NCI-H2196 treated with DMSO at 0.1 percent for 48 hours (cell line): ENCODE results near the gene ZNF576.
"Not testable (repeated sequence)": the region's sequence is repeated elsewhere in the genome, so short reads cannot be mapped to it uniquely, and the experiment has no call there.

ENCODE experiments used
- DNase-seq: peaks from one replicate; lab custom pipeline; 2025; ENCODE audit not compliant: unreplicated experiment; lab: John Stamatoyannopoulos, UW

The ZNF576 gene

DNA sequence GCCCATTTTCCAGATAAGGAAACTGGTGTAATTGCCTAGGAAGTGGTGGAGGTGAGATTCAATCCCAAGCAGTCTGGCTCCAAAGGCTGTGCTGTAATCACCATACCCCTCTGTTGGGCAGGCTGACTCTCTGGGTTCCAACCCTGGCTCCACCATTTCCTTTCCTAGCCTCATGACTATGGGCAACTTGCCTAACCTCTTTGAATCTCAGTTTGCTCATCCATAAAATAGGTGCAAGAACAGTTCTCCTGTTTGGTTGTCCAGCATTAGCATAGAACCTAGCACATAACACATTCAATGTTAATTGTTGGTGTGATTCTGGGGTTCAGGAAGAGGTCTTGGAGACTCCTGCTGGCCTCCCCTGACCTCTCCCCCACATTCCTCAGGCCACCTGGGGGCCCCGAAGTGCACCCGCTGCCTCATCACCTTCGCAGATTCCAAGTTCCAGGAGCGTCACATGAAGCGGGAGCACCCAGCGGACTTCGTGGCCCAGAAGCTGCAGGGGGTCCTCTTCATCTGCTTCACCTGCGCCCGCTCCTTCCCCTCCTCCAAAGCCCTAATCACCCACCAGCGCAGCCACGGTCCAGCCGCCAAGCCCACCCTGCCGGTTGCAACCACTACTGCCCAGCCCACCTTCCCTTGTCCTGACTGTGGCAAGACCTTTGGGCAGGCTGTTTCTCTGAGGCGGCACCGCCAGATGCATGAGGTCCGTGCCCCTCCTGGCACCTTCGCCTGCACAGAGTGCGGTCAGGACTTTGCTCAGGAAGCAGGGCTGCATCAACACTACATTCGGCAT lies 2.2 kb downstream of the ZNF576 start:
- no peak for DNase-seq

GRCh38 chr19:43599635-43600295 lies 3.4 kb downstream of the ZNF576 start:
- DNase-seq = no peak

DNA sequence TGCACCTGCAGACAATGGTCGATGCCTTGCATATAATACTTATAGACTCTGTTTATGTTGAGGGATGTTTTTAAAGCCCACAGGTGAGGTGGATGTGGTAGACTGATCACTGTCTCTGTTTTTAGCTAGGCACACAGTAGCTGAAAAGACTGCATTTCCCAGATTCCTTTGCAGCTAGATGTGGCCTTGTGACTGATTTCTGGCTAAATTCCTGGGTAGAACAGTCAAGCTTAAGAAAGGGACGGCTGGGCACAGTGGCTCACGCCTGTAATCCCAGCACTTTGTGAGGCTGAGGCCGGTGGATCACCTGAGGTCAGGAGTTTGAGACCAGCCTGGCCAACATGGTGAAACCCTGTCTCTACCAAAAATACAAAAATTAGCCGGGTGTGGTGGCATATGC lies 3.9 kb downstream of the ZNF576 start:
- not testable (repeated sequence) for DNase-seq

GRCh38 chr19:43605875-43606568 lies 9.6 kb downstream of the ZNF576 start:
- DNase-seq = no peak

DNA sequence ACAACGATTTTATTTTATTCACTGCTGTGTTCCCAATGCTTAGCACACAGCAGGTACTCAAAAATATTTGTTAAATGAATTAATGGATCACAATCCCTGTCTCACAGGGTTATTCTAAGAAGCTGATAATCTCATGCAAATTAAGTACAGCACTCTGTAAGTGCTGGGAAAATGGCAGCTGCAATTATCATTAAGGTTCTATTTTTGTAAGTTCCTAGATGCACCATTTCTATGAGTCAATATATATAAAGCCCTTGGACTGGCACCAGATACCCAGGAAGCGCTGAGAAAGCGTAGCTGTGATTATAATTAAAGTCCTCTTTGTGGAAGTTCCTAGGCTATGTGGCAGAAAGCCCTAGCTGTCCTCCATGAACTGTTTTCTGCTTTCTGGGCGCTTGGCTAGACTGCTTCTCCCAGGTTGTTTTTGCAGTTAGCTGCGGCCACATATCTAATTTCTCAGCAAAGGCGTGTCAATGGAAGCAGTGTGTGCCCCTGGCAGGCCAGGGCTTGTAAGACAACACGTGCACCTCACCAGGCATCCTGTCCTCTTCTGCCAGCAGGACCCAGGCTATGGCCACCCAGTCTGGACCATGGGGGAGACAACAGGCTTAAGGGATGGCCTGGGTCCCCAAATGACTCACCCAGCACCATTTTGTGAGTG lies 10.3 kb downstream of the ZNF576 start:
- peak; percentile 61 for DNase-seq

DNA sequence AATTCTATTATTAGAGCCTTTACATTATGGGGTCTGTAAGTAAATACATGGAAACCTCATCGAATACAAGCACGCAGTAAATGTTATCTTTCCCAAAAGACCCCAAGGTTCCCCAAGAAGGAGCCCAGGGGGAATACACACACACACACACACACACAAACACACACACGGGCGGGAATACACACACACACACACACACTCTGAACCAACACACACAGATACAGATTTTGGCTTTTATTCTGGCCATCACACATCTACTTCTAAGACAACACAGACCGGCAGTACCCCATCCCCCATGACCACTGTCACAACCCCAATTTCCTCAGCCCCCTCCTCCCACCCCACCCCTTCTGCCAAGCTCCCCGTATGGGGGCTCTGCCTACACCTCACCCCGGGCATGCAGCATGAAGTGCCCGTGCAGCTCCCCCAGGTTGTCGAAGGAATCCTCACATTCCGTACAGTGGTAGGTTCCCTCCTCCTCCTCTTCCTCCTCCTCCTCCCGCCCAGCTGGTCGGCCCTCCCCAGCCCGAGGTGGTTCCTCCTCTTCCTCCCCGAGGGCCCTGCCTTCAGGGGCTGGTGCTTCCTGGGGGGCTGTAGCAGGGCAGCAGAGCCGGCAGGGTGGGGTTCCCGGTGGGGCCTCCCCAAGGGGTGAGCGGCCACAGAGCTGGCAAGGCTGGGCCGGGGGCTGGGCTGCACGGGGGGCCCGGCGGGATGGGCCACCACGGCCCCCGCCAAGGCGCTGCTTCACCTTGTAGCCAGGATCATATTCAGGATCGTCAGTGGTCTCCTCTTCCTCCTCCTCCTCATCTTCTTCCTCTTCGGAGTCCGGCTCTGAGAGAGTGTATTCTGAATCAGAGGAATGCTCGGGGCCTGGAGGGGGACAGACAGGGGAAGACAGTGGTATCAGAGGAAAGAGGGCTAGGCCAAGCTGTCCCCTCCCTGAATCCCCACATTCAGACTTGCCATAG lies 11.1 kb downstream of the ZNF576 start:
- DNase-seq = no peak

DNA sequence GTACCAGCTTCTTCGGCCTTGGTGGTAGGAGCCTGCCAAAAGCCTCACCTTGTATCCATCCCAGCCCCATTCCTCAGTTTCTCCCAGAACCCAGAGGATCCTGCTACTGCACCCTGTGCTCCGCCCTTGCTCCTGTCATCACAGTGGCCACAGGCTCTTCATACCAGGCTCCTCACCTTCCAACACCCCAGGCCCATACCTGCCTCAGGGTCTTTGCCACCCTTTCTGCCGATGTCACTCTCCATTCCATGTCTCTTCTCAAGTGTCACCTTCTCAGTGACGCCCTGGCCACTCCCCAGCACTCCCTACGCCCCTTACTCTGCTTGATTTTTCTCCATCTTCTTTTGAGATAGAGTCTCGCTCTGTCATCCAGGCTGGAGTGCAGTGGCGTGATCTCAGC lies 13.5 kb downstream of the ZNF576 start:
- no peak for DNase-seq

DNA sequence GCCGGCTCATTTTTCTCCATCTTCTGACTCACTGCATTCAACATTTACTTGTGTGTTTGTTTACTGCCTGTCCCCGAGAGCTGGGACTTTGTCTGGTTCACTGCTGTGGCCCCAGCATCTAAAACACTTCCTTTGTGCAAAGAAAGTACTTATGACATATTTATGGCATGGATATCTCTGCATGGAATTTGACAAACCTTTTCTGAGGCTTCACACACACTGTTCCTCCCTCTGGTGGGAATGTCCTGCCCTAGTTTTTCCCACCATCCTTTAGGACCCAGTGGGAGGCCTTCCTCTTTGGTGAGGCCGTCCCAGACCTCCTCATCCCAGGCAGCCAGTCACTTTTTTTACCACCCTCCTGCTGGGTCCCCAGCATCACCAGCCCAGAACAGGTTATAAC lies 14.1 kb downstream of the ZNF576 start:
- DNase-seq = no peak

- DNase-seq = no peak
Measured at GRCh38 chr19:43611788-43612187, 15.4 kb downstream of the ZNF576 start, which contains the start of gene SRRM5. Gene SRRM5, plus strand, starts transcription at chr19:43612088. Its CDS starts 34 bp downstream, at chr19:43612122.

DNA sequence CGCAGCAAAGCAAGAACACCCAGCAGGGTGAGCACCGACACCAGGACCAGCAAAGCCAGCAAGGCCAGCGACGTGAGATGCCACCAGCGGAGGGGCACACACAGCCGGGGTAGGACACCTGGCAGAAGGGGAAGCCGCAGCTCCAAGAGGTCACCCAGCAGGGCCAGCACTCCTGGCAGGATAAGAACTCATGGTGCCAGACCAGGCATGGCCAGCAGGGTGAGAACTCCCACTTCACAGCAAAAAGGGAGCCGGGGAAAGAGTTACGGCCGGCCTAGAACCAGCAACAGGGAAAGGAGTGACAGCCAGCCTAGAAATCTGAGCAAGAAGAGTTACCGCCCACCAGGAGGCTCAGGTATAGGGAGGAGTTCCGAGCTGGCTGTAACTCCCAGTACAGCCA lies 16.0 kb downstream of the ZNF576 start:
- DNase-seq = no peak

GRCh38 chr19:43616306-43616705 lies 19.9 kb downstream of the ZNF576 start:
- no peak for DNase-seq

- no peak for DNase-seq
Measured at GRCh38 chr19:43616954-43617353, 20.6 kb downstream of the ZNF576 start.

DNA sequence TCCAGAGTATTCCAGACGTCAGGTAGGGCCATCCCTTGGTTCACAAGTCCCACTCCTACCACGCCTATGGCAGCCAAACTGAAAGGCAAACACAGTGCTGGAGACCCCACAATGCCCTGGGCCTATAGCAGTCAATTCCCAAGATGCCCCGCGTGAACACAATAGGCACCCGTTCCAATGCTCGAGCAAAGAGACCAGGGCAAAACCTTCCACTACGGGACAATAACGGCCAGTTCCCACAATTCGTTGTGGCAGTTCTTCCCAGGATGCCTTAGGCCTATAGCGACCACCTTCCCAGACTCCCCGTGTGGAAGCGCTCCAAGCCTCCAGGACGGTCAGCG lies 22.5 kb downstream of the ZNF576 start:
- peak; percentile 61 for DNase-seq

GRCh38 chr19:43619262-43620060 lies 23.1 kb downstream of the ZNF576 start, which contains the start of gene ZNF428:
Gene ZNF428, minus strand, starts transcription at chr19:43619629. Its CDS starts 5,325 bp downstream, at chr19:43614304.
- peak; percentile 94 for DNase-seq

DNA sequence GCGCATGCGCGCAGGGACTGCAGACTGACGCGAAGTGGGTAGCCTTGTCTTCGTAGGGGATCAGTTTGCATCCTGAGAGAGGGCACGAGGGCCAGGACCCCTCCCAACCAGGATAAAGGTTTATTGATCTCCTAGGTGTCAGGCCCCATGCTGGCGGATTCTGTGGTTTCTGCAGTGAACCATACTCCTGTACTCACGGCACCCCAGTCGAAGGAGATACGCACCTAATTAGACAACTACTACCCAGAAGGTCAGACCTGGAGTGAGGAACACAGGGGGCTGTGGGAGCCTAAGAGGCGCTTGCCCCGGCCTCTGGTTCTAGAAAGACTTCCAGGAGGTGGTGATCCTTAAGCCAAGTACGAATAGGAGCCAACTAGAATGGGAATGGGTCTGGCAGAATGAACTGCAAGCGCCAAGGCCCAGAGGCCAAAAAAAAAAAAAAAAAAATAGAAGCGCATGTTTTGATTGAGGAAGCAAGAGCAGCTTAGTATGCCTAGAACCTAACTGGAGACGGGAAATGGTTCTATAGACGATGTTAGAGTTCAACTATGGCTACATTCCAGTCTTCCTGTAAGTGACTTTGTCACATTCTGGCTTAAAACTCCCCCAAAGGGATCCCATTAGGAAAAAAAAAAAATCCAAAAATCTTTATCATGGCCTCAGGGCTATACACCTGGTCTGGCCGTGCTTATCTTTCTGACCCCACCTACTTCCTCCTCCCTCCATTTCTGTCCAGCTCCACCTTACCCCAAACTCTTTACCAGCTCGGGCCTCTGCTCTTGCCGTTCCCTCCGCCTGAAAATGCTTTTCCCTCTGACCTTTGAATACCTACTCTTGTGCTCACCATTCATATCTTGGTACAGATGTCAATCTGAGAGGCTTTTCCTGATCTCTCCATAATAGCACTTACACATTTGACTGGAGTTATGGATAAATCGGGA lies 23.9 kb downstream of the ZNF576 start:
- no peak for DNase-seq

DNA sequence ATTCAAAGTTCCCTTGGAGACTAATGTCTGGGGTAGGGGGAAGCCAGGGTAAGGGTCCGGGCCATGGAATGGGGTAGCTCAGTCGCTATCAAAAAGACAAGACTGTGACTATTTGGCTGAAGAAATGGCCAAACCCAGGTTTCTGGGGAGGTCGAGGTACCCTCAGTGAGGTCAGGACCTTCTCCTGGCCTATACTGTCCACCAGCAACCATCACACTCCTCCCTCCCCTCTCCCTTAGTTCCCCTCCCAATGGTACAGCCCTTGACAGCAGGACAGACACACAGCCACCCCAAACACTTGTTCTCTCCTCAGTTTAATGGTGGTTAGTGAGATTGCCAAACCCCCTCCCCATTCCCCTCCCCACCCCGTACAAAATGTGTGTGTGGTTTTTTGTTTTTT lies 25.7 kb downstream of the ZNF576 start:
- no peak for DNase-seq

DNA sequence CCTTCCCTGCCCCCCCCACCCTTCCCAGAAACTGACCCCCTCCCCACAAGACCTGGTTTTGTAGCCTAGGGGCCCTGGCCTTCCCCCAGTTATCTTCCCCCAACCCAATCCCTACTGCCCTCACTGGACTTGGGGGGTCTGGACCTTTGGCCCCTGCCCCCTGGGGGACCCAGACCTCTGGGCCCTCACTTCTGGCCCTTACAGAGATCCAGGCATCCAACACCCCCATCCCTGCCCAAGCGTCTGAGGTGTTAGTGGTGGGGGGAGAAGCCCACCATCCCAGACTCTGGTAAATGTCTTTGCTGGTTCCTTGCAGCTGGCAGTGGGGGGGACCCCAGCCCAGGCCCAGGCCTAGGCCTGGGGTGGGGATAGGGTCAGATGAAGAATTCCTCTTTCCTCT lies 26.6 kb downstream of the ZNF576 start:
- DNase-seq = no peak
